Neural cell (in vitro differentiated cells): ENCODE results near the gene CLSTN1. TPM values are rescaled to one million over a fixed set of nuclear protein-coding genes. Genes with fewer than 3 reads are reported as not detected.

ENCODE experiments used
- H2AFZ ChIP-seq: fragments of 200-600, 300-800 bp; sonication (generic), shearing (Covaris generic); 2 replicates; pipeline ENCODE4 v1.6.0; 2014; ENCODE audit warnings: low read depth, mild to moderate bottlenecking, antibody characterized with exemption, low read length, moderate library complexity
- H3F3A ChIP-seq: fragments of 200-600 bp; shearing (Covaris generic); 2 replicates; pipeline ENCODE4 v1.6.1; 2016; ENCODE audit warnings: mild to moderate bottlenecking, moderate library complexity, mixed read lengths, antibody characterized with exemption, low read length; ENCODE audit not compliant: insufficient read depth, poor library complexity, severe bottlenecking
- H3K27ac ChIP-seq: fragments of 200-600, 300-800 bp; sonication (generic), shearing (Covaris generic); 2 replicates; pipeline ENCODE4 v1.5.1; 2014; ENCODE audit warnings: mild to moderate bottlenecking, low read length, moderate library complexity
- H3K27me3 ChIP-seq: fragments of 300-800, 200-600 bp; sonication (generic), shearing (Covaris generic); 2 replicates; pipeline ENCODE4 v1.6.0; 2014; ENCODE audit warnings: mild to moderate bottlenecking, low read depth, low read length, moderate library complexity; ENCODE audit not compliant: insufficient read depth
- H3K36me3 ChIP-seq: fragments of 300-800, 200-600 bp; sonication (generic), shearing (Covaris generic); 2 replicates; pipeline ENCODE4 v1.5.1; 2014; ENCODE audit warnings: mild to moderate bottlenecking, antibody characterized with exemption, low read length, moderate library complexity; ENCODE audit not compliant: insufficient read depth
- H3K4me2 ChIP-seq: fragments of 300-800, 200-600 bp; sonication (generic), shearing (Covaris generic); 2 replicates; pipeline ENCODE4 v1.6.0; 2014; ENCODE audit warnings: mild to moderate bottlenecking, low read length
- H3K4me3 ChIP-seq: fragments of 300-800, 200-600 bp; sonication (generic), shearing (Covaris generic); 2 replicates; pipeline ENCODE4 v1.5.1; 2014; ENCODE audit warnings: mild to moderate bottlenecking, low read length, moderate library complexity
- H3K79me2 ChIP-seq: fragments of 200-600 bp; shearing (Covaris generic); replicated peaks from 2 replicates; pipeline ENCODE4 v1.6.0; 2014; ENCODE audit warnings: mild to moderate bottlenecking, low read length, moderate library complexity; ENCODE audit not compliant: insufficient read depth
- H3K9ac ChIP-seq: fragments of 300-800, 200-600 bp; sonication (generic), shearing (Covaris generic); 2 replicates; pipeline ENCODE4 v1.6.1; 2016; ENCODE audit warnings: mild to moderate bottlenecking, low read length, mixed read lengths
- H3K9me2 ChIP-seq: fragments of 200-600 bp; shearing (Covaris generic); 2 replicates; pipeline ENCODE4 v1.6.1; 2016; ENCODE audit warnings: mild to moderate bottlenecking, low read length, mixed read lengths; ENCODE audit not compliant: insufficient read depth
- H3K9me3 ChIP-seq: fragments of 200-600, 300-800 bp; sonication (generic), shearing (Covaris generic); 2 replicates; pipeline ENCODE4 v1.6.1; 2016; ENCODE audit warnings: mild to moderate bottlenecking, mixed run types, low read length, moderate library complexity, mixed read lengths
- H4K20me1 ChIP-seq: fragments of 200-600 bp; shearing (Covaris generic); 2 replicates; pipeline ENCODE4 v1.6.1; 2016; ENCODE audit warnings: mild to moderate bottlenecking, mixed run types; ENCODE audit not compliant: insufficient read depth
- CTCF ChIP-seq: fragments of 450-650 bp; IDR thresholded peaks from 2 replicates; pipeline ENCODE4 v1.5.1; 2014; ENCODE audit warnings: antibody characterized with exemption, mild to moderate bottlenecking, moderate library complexity; ENCODE audit not compliant: poor library complexity, severe bottlenecking
- EP300 ChIP-seq: fragments of 450-650 bp; conservative IDR thresholded peaks from 2 replicates; pipeline ENCODE4 v1.6.1; 2014; ENCODE audit warnings: antibody characterized with exemption, mild to moderate bottlenecking, moderate library complexity; ENCODE audit not compliant: poor library complexity, severe bottlenecking
- EZH2 ChIP-seq: fragments of 200-600, 300-800 bp; shearing (Covaris generic), sonication (generic); IDR thresholded peaks from 2 replicates; pipeline ENCODE4 v1.6.1; 2014; ENCODE audit warnings: antibody characterized with exemption, low read length, borderline replicate concordance, mild to moderate bottlenecking; ENCODE audit not compliant: insufficient read depth, poor library complexity, severe bottlenecking
- MXI1 ChIP-seq: fragments of 450-650 bp; conservative IDR thresholded peaks from 2 replicates; pipeline ENCODE4 v1.6.1; 2014; ENCODE audit warnings: antibody characterized with exemption, mild to moderate bottlenecking; ENCODE audit not compliant: poor library complexity, severe bottlenecking
- POLR2AphosphoS5 ChIP-seq: IDR thresholded peaks from 2 replicates; pipeline ENCODE4 v1.6.1; 2012
- RAD21 ChIP-seq: fragments of 450-650 bp; conservative IDR thresholded peaks from 2 replicates; pipeline ENCODE4 v1.6.1; 2014; ENCODE audit warnings: antibody characterized with exemption, mild to moderate bottlenecking, moderate library complexity
- REST ChIP-seq: IDR thresholded peaks from 2 replicates; pipeline ENCODE4 v1.6.1; 2012; ENCODE audit warnings: borderline replicate concordance
- SMC3 ChIP-seq: fragments of 450-650 bp; conservative IDR thresholded peaks from 2 replicates; pipeline ENCODE4 v1.6.1; 2014; ENCODE audit warnings: antibody characterized with exemption, mild to moderate bottlenecking, moderate library complexity; ENCODE audit not compliant: poor library complexity
- TAF1 ChIP-seq: IDR thresholded peaks from 2 replicates; pipeline ENCODE4 v1.6.1; 2012; ENCODE audit warnings: low read depth
- polyA plus RNA-seq: library from polyadenylated mRNA; depleted of rRNA; stranded (reverse); fragments of >200 nt; gene quantifications from 2 replicates; pipeline ENCODE4 v1.2.3, GENCODE V29; 2014

CLSTN1 gene
- polyA plus RNA-seq, 1 donor from 2014 or later = 77.2 TPM

GRCh38 chr1:9826087-9826486 lies 2.3 kb upstream of the CLSTN1 start:
- TF ChIP-seq TAF1 (no peak), EP300 (no peak), POLR2AphosphoS5 (no peak), MXI1 (no peak), EZH2 (no peak), CTCF (no peak), SMC3 (no peak), REST (no peak), RAD21 (no peak)
- Histone ChIP-seq H3K27me3 (no peaks in the 10 kb centered on the region), H3K27ac (no peak overlapping the region), H3K4me3 (no peak overlapping the region), H2AFZ (no peak overlapping the region), H3F3A (no peaks in the 10 kb centered on the region), H3K9me2 (no peaks in the 10 kb centered on the region), H3K36me3 (no peaks in the 10 kb centered on the region), H3K4me2 (no peak overlapping the region), H4K20me1 (no peaks in the 10 kb centered on the region), H3K9me3 (no peaks in the 10 kb centered on the region), H3K9ac (no peak overlapping the region), H3K79me2 (peaks cover 11% of the 10 kb centered on the region)

- no peak for TF ChIP-seq CTCF
- no peak for TF ChIP-seq POLR2AphosphoS5
- no peak for TF ChIP-seq TAF1
- TF ChIP-seq EP300 = no peak
- TF ChIP-seq REST = no peak
- no peak for TF ChIP-seq SMC3
- TF ChIP-seq MXI1 = no peak
- no peak for TF ChIP-seq EZH2
- TF ChIP-seq RAD21 = no peak
- no peak overlapping the region for H3K4me2 ChIP-seq
- no peaks in the 10 kb centered on the region for H3K9me2 ChIP-seq
- H3K4me3 ChIP-seq = no peak overlapping the region
- no peaks in the 10 kb centered on the region for H3K27me3 ChIP-seq
- no peak overlapping the region for H3K27ac ChIP-seq
- H4K20me1 ChIP-seq = no peaks in the 10 kb centered on the region
- H2AFZ ChIP-seq = no peak overlapping the region
- H3F3A ChIP-seq = no peaks in the 10 kb centered on the region
- H3K36me3 ChIP-seq = no peaks in the 10 kb centered on the region
- peaks cover 18% of the 10 kb centered on the region for H3K79me2 ChIP-seq
- H3K9ac ChIP-seq = no peak overlapping the region
- no peaks in the 10 kb centered on the region for H3K9me3 ChIP-seq
Observed at GRCh38 chr1:9825093-9826074, 1.6 kb upstream of the CLSTN1 start.
